BJ (cell line): ENCODE data around the gene PHTF2. TPM values are rescaled to one million over a fixed set of nuclear protein-coding genes. Genes with fewer than 3 reads are reported as not detected.

ENCODE experiments used
- CTCF ChIA-PET: fragments of 350-600 bp; formaldehyde crosslinking; extraction: SDS; loops from one replicate; lab custom pipeline; 2021; ENCODE audit warnings: antibody characterized with exemption, inconsistent platforms; lab: Yijun Ruan, JAX
- POLR2A ChIA-PET: fragments of 300-600 bp; sonication (Branson Sonifier 250); formaldehyde crosslinking; extraction: SDS; loops from one replicate; lab custom pipeline; 2021; ENCODE audit warnings: antibody characterized with exemption; lab: Charles Lee
- DNase-seq: peaks from one replicate; pipeline ENCODE4 v3.0.0-alpha.2; 2011; ENCODE audit warnings: low read depth
- H3K27me3 ChIP-seq: 2 replicates; pipeline ENCODE4 v1.6.0; 2011; ENCODE audit warnings: low read length; ENCODE audit not compliant: control insufficient read depth, insufficient read depth
- H3K36me3 ChIP-seq: 2 replicates; pipeline ENCODE4 v1.5.1; 2011; ENCODE audit warnings: low read length; ENCODE audit not compliant: control insufficient read depth, insufficient read depth
- H3K4me3 ChIP-seq: 2 replicates; pipeline ENCODE4 v1.5.1; 2011; ENCODE audit warnings: low read depth, mild to moderate bottlenecking, control low read depth, low read length
- polyA plus RNA-seq: library from polyadenylated mRNA; depleted of rRNA; stranded (reverse); fragments of >200 nt; gene quantifications from 2 replicates; pipeline ENCODE4 v1.2.3, GENCODE V29; 2011
- TF ChIP-seq, protein P1 (sequence below): IDR thresholded peaks from 2 replicates; pipeline ENCODE4 v1.5.1; 2011; ENCODE audit warnings: low read depth, mild to moderate bottlenecking, control low read depth, inconsistent platforms, low read length, moderate library complexity; ENCODE audit not compliant: insufficient read depth

The PHTF2 gene
- polyA plus RNA-seq, 1 experiment: 27.8 TPM

DNA sequence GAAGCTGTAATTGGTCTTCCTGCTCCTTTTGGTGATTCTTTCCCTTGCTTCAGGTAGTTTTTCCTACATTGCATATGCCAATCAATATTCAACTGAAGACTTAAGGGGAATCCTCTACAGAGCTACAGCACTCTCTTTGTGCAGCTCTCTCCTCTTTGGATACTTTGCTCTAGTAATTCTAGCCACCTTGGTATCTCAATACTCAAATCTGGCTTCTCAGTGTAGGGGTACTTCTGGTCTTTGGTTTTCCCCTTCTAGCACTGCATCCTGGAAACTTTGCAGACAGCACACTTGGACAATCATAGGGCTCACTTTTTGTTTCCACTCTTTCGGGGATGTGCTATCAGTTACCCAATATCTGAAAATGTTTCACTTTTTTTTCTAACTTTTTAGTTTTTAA, 9.9 kb downstream of the PHTF2 start:
- no peaks in the 10 kb centered on the region for H3K36me3 ChIP-seq
- no peak for DNase-seq
- H3K27me3 ChIP-seq: no peaks in the 10 kb centered on the region
- ChIA-PET CTCF (no interaction called here), POLR2A (no interaction called here)
- H3K4me3 ChIP-seq: no peak overlapping the region
- TF ChIP-seq, protein P1, sequence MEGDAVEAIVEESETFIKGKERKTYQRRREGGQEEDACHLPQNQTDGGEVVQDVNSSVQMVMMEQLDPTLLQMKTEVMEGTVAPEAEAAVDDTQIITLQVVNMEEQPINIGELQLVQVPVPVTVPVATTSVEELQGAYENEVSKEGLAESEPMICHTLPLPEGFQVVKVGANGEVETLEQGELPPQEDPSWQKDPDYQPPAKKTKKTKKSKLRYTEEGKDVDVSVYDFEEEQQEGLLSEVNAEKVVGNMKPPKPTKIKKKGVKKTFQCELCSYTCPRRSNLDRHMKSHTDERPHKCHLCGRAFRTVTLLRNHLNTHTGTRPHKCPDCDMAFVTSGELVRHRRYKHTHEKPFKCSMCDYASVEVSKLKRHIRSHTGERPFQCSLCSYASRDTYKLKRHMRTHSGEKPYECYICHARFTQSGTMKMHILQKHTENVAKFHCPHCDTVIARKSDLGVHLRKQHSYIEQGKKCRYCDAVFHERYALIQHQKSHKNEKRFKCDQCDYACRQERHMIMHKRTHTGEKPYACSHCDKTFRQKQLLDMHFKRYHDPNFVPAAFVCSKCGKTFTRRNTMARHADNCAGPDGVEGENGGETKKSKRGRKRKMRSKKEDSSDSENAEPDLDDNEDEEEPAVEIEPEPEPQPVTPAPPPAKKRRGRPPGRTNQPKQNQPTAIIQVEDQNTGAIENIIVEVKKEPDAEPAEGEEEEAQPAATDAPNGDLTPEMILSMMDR: no peak

DNA sequence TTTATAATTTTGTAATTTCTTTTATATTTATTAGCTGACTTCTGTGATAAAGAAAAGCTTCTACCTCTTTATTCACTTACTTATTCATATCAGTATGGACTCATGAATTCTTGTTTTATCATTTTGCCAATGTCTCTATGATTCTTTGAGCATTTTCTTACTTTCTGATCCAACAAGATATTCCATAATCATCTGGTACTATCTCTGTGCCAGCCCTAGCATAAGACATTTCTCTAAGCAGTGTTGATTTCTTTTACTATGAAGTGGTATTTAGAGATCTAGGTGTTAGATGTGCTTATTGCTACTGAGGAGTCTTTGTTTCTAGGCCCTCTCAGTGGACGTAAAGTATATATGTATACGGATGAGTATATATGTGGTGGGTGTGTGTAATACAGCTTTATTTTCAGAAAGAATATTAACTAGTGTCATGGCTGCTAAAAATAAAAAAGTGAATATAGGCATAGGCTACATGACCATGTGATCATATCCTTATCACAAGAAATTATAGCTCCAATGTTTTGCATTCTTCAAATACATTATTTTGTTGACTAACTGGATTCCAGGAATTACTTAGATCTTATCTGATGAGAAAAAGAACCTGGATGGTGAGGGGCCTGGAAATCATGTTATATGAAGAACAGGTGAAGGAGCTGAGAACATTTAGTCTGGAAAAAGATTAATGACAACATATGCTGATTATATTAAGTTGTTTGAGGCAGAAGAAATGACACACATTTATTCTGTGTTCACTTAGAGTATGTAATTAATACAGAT, 13.1 kb downstream of the PHTF2 start:
- no peak for DNase-seq
- Histone ChIP-seq H3K4me3 (no peak overlapping the region), H3K27me3 (no peaks in the 10 kb centered on the region), H3K36me3 (no peaks in the 10 kb centered on the region)
- POLR2A ChIA-PET: interaction anchor here (0.6 kb wide), 1 partner anchor 9 kb away, joined by 3 read pairs; no protein-coding TSS in a partner anchor
- CTCF ChIA-PET: interaction anchor here (0.6 kb wide), 1 partner anchor 126 kb away, joined by 4 read pairs; no protein-coding TSS in a partner anchor
- TF ChIP-seq, protein P1: no peak

DNA sequence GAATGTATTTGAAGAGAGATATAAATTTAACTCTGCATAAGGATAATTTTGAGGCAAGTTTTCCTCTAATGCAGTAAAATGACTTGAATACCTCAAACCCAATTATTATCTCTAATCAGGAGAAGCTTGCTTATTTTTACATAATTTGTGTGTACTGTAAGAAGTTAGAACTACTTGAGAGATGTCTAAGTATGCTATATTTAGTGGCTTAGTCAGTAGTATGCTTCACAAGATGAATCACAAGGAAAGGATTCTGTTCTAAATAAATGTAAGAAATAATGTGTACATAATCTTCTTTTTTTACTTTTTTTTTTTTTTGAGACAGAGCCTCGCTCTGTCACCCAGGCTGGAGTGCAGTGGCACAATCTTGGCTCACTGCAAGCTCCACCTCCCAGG, 13.7 kb downstream of the PHTF2 start:
- Histone ChIP-seq H3K4me3 (no peak overlapping the region), H3K27me3 (no peaks in the 10 kb centered on the region), H3K36me3 (no peaks in the 10 kb centered on the region)
- CTCF ChIA-PET: no interaction called here
- TF ChIP-seq, protein P1: no peak
- peak; percentile 73 for DNase-seq
- POLR2A ChIA-PET: interaction anchor here (0.6 kb wide), 1 partner anchor 9 kb away, joined by 3 read pairs; no protein-coding TSS in a partner anchor

GRCh38 chr7:77813180-77813579, 14.6 kb downstream of the PHTF2 start:
- H3K36me3 ChIP-seq: no peaks in the 10 kb centered on the region
- ChIA-PET POLR2A (no interaction called here), CTCF (no interaction called here)
- H3K4me3 ChIP-seq: no peak overlapping the region
- no peak for DNase-seq
- TF ChIP-seq, protein P1: no peak
- no peaks in the 10 kb centered on the region for H3K27me3 ChIP-seq

DNA sequence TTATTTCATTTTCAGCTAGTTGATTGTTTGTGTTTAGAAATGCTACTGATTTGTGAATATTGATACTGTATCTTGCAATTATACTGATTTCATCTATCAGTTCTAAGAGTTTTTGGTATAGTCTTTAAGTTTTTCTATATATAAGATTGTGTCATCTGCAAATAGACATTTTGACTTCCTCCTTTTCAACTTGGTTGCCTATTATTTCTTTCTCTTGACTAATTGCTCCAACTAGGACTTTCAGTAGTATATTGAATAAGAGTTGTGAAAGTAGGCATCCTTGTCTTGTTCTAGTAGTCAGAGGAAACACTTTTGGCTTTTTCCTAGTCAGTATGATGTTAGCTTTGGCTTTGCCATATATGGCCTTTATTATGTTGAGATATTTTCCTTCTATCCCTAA, 20.4 kb downstream of the PHTF2 start:
- TF ChIP-seq, protein P1: no peak
- Histone ChIP-seq H3K27me3 (no peaks in the 10 kb centered on the region), H3K4me3 (no peak overlapping the region), H3K36me3 (peaks cover 2% of the 10 kb centered on the region; the same call in 1 of the 2 replicates)
- CTCF ChIA-PET: no interaction called here
- POLR2A ChIA-PET: no interaction called here
- DNase-seq: no peak
